GM23248 (cell line): ENCODE measurements around the gene FERMT3. TPM values are rescaled to one million over a fixed set of nuclear protein-coding genes. Genes with fewer than 3 reads are reported as not detected.

Experiments
- DNase-seq: peaks from one replicate; pipeline ENCODE4 v3.0.0-alpha.2; 2015
- H2AFZ ChIP-seq: fragments of 200-600 bp; sonication (generic); 2 replicates; pipeline ENCODE4 v1.6.1; 2016; ENCODE audit warnings: antibody characterized with exemption
- H3F3A ChIP-seq: fragments of 200-600 bp; sonication (generic); 2 replicates; pipeline ENCODE4 v1.6.1; 2016; ENCODE audit warnings: mild to moderate bottlenecking, antibody characterized with exemption, mixed run types; ENCODE audit not compliant: insufficient read depth
- H3K27ac ChIP-seq: fragments of 200-600 bp; sonication (generic); 2 replicates; pipeline ENCODE4 v1.5.1; 2016; ENCODE audit warnings: mild to moderate bottlenecking
- H3K27me3 ChIP-seq: fragments of 200-600 bp; sonication (generic); replicated peaks from 2 replicates; pipeline ENCODE4 v1.6.1; 2016; ENCODE audit warnings: mild to moderate bottlenecking; ENCODE audit not compliant: insufficient read depth
- H3K36me3 ChIP-seq: fragments of 200-600 bp; sonication (generic); 2 replicates; pipeline ENCODE4 v1.6.1; 2016; ENCODE audit warnings: low read depth, mild to moderate bottlenecking
- H3K4me1 ChIP-seq: fragments of 200-600 bp; sonication (generic); 2 replicates; pipeline ENCODE4 v1.6.1; 2016; ENCODE audit warnings: mild to moderate bottlenecking; ENCODE audit not compliant: insufficient read depth
- H3K4me2 ChIP-seq: fragments of 200-600 bp; sonication (generic); one replicate; pipeline ENCODE4 v1.6.1; 2016; ENCODE audit warnings: mild to moderate bottlenecking; ENCODE audit not compliant: unreplicated experiment
- H3K4me3 ChIP-seq: fragments of 200-600 bp; sonication (generic); 2 replicates; pipeline ENCODE4 v1.5.1; 2016; ENCODE audit warnings: mild to moderate bottlenecking
- H3K79me2 ChIP-seq: fragments of 200-600 bp; sonication (generic); 2 replicates; pipeline ENCODE4 v1.6.1; 2016; ENCODE audit warnings: mild to moderate bottlenecking; ENCODE audit not compliant: insufficient read depth
- H3K9ac ChIP-seq: fragments of 200-600 bp; sonication (generic); 2 replicates; pipeline ENCODE4 v1.6.1; 2016; ENCODE audit warnings: mild to moderate bottlenecking
- H3K9me2 ChIP-seq: fragments of 200-600 bp; sonication (generic); 2 replicates; pipeline ENCODE4 v1.6.1; 2016; ENCODE audit warnings: mixed run types, mild to moderate bottlenecking, moderate library complexity; ENCODE audit not compliant: insufficient read depth
- H3K9me3 ChIP-seq: fragments of 200-600 bp; sonication (generic); one replicate; pipeline ENCODE4 v1.6.1; 2017; ENCODE audit warnings: low read depth
- H4K20me1 ChIP-seq: fragments of 200-600 bp; sonication (generic); 2 replicates; pipeline ENCODE4 v1.6.0; 2016; ENCODE audit not compliant: insufficient read depth
- EZH2 ChIP-seq: fragments of 200-600 bp; sonication (generic); IDR thresholded peaks from 2 replicates; pipeline ENCODE4 v1.6.1; 2018; ENCODE audit warnings: antibody characterized with exemption, mild to moderate bottlenecking; ENCODE audit not compliant: insufficient read depth, poor library complexity, severe bottlenecking
- EZH2phosphoT487 ChIP-seq: fragments of 200-600 bp; sonication (generic); IDR thresholded peaks from 2 replicates; pipeline ENCODE4 v1.6.1; 2018; ENCODE audit warnings: antibody characterized with exemption, moderate library complexity, mild to moderate bottlenecking, low read depth; ENCODE audit not compliant: insufficient read depth
- WGBS, 2 experiments: methylation state at CpG; one replicate each; pipeline ENCODE4 v1.1.6; 2015 to 2017; ENCODE audit warnings: low lambda C conversion rate in 2 of 2, low coverage in 1 of 2; ENCODE audit errors: missing lambda C conversion rate in 2 of 2; 5-methylcytosine and 5-hydroxymethylcytosine counted together
- in situ Hi-C: fragments of 300-500 bp; cut with MboI; formaldehyde crosslinking; loops from 2 replicates; pipeline ENCODE4 v1.15.0; 2020
- polyA plus RNA-seq: library from polyadenylated mRNA; unstranded; fragments of >200 nt; fragmentation: Nextera tagmentation; extraction: Ambion mirVana; gene quantifications from 2 replicates; pipeline ENCODE4 v1.2.1, GENCODE V29; 2016
- total RNA-seq: library from RNA; depleted of rRNA; stranded (reverse); fragments of >200 nt; shearing (Covaris generic); gene quantifications from 2 replicates; pipeline ENCODE4 v1.2.3, GENCODE V29; 2014

Gene FERMT3
- total and polyA plus RNA-seq, 2 experiments from 2014 or later, result 1.5 to 3.9 TPM

DNA sequence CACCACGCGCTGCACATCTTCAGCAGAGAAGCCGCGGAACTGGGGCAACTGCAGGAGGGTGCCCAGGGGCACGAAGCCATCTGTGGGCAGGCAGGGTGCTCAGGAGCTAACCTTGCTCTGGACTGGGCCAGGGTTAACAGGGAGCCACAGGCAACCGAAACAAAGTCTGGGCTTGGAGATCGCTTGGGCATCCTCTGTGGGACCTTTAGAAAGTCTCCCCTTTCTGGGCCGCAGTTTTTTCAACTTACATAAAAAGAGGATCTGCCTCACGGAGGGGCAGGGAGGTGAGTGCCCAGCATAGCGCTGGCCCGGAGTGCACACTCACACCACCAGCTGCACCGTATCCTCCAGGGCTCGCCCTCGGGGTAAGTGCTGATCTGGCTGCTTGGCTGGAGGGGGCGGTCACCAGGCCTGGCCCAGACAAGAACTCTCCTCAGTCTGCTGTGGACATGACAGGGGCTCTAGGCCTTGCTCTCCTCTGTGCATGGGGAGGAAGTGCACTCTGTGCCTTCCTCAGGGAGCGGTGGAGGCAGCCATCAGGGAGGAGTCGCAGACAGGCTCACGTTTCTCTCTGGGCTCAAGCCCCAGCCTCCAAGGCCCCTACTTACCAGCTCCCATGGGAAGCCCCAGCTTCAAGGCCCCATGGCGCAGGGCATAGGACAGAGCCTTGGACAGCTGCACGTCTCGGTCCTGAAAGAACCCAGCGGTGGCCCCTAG is 18.5 kb downstream of the FERMT3 start:
- peaks cover 36% of the 10 kb centered on the region for H3K79me2 ChIP-seq
- no peak overlapping the region for H3K27ac ChIP-seq
- peak overlapping the region; percentile 82 for H3K4me2 ChIP-seq
- peak overlapping the region; percentile 97 for H3K4me3 ChIP-seq
- peaks cover 6% of the 10 kb centered on the region; the same call in 1 of the 2 replicates for H3F3A ChIP-seq
- TF ChIP-seq EZH2phosphoT487 (no peak), EZH2 (no peak)
- no peaks in the 10 kb centered on the region for H3K27me3 ChIP-seq
- H2AFZ ChIP-seq, result no peak overlapping the region
- WGBS, 2 experiments, result 61 to 66% methylated on average over 22 of the region's 22 CpGs
- peak; percentile 32 for DNase-seq
- no peaks in the 10 kb centered on the region for H3K36me3 ChIP-seq
- H4K20me1 ChIP-seq, result no peaks in the 10 kb centered on the region
- peak overlapping the region; percentile 86 for H3K9ac ChIP-seq
- no peaks in the 10 kb centered on the region for H3K9me2 ChIP-seq
- no peaks in the 10 kb centered on the region for H3K9me3 ChIP-seq
- peaks cover 6% of the 10 kb centered on the region; the same call in 1 of the 2 replicates for H3K4me1 ChIP-seq
- in situ Hi-C loops, result no loop called here

DNA sequence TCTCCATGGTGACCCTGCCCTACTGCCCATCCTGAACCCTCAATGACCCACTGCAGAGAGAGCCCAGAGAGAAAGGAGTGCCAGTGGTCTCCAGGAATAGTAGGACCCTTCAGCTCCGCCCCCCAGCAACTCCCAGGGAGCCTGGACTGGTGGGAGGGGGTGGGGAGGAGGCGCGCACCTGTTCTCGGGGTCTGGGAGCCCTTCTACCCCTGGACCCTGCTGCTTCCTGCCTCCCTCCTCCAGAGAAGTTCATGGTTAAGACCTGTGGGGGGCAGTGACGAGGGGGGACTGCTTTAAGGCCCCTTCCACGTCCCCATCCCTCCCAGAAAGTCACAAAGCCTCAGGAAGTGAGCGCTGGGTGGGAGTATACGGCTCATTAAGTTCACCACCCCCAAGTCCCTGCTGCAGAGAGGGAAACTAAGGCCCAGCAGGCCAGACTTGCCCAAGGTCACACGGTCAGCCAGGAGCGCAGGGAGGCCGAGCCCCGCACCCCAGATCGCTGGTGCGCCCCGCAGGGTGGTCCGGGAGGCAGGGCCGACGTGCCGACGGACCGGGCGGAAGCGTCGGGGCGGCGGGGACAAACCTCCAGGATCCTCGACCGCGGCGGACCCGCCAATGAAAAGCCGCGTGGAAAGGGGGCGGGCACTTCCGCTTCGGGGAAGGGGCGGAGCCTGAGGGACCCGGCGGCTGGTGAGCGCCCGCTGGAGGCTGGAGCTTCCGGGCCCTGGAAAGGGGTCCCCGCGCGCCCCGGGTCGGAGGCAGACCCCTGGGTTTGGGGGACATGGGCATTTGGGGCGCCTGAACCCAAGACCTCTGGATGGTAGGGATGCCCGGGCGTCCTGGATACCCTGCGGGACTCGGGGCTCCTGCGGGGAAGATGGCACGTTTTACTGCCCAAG is 19.3 kb downstream of the FERMT3 start, which contains the start of the genes NUDT22 and TRPT1:
Gene NUDT22 (plus strand): TSS at position 667 of the 899 bp plus-strand sequence. CDS start 379 bp downstream, outside the sequence.
Gene TRPT1 (minus strand): TSS at position 579 of the 899 bp plus-strand sequence. CDS start 326 bp downstream, at position 253.
- Histone ChIP-seq H3K9ac (peak within 1 kb of the TSS; percentile 86), H3K27me3 (no peaks in the 10 kb centered on the region), H3K27ac (peak within 1 kb of the TSS; percentile 46), H3K4me1 (peaks cover 6% of the 10 kb centered on the region; the same call in 1 of the 2 replicates), H2AFZ (peak within 1 kb of the TSS; percentile 89), H3F3A (peaks cover 6% of the 10 kb centered on the region; the same call in 1 of the 2 replicates), H3K9me3 (no peaks in the 10 kb centered on the region), H3K4me2 (peak within 1 kb of the TSS; percentile 82), H3K9me2 (no peaks in the 10 kb centered on the region), H3K79me2 (peaks cover 38% of the 10 kb centered on the region), H3K36me3 (no peaks in the 10 kb centered on the region), H3K4me3 (peak within 1 kb of the TSS; percentile 97), H4K20me1 (no peaks in the 10 kb centered on the region)
- DNase-seq, result peak; percentile 93
- WGBS, 2 experiments, result 0 to 1% methylated on average over 38 to 42 of the region's 54 CpGs
- in situ Hi-C loops, result no loop called here
- TF ChIP-seq EZH2phosphoT487 (no peak), EZH2 (no peak)

DNA sequence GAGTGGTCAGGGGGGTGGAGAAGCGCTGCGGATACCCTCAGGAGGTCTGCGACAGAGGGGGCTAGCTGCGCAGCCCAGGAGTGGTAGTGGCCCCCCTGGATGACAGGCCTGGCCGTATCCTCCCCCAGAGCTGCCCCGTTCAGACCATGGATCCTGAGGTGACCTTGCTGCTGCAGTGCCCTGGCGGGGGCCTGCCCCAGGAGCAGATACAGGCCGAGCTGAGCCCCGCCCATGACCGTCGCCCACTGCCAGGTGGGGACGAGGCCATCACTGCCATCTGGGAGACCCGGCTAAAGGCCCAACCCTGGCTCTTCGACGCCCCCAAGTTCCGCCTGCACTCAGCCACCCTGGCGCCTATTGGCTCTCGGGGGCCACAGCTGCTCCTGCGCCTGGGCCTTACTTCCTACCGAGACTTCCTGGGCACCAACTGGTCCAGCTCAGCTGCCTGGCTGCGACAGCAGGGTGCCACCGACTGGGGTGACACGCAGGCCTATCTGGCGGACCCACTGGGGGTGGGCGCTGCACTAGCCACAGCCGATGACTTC is 20.1 kb downstream of the FERMT3 start:
- WGBS, 2 experiments, result 0 to 9% methylated on average over 11 to 25 of the region's 26 CpGs
- TF ChIP-seq EZH2phosphoT487 (no peak), EZH2 (no peak)
- in situ Hi-C loops, result no loop called here
- H3K36me3 ChIP-seq, result no peaks in the 10 kb centered on the region
- H4K20me1 ChIP-seq, result no peaks in the 10 kb centered on the region
- peak overlapping the region; percentile 97 for H3K4me3 ChIP-seq
- H3K4me2 ChIP-seq, result peak overlapping the region; percentile 82
- no peaks in the 10 kb centered on the region for H3K9me2 ChIP-seq
- DNase-seq, result peak; percentile 51
- peak overlapping the region; percentile 89 for H2AFZ ChIP-seq
- peak overlapping the region; percentile 86 for H3K9ac ChIP-seq
- H3K9me3 ChIP-seq, result no peaks in the 10 kb centered on the region
- H3K4me1 ChIP-seq, result peaks cover 6% of the 10 kb centered on the region; the same call in 1 of the 2 replicates
- peaks cover 41% of the 10 kb centered on the region for H3K79me2 ChIP-seq
- H3K27ac ChIP-seq, result peak overlapping the region; percentile 46
- peaks cover 6% of the 10 kb centered on the region; the same call in 1 of the 2 replicates for H3F3A ChIP-seq
- H3K27me3 ChIP-seq, result no peaks in the 10 kb centered on the region
